ENCODE measurements around the gene UFSP1. TPM values are rescaled to one million over a fixed set of nuclear protein-coding genes. Genes with fewer than 3 reads are reported as not detected.
"Not testable (repeated sequence)": the region's sequence is repeated elsewhere in the genome, so short reads cannot be mapped to it uniquely, and the experiment has no call there.

The UFSP1 gene
- total RNA-seq, 1 donor from 2014 or later, result 3.4 TPM

DNA sequence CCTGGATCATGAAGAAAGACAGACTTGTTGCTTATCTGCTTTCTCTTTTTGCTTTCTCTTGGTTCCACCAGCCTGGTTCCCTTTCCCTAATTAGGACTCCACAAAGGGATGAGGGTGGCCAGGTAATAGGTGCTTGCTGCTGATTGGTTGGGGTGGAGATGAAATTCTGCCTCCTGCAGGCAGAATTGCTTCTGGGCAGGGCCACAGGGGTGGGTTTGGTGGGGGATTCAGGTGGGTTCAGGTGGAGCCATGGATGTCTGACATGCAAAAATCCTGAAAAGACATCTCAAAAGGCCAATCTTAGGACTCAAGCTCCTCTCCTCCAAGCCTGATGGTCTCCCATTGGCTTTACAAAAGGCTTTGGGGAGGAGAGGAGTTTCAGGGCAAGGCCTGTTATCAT is 31.5 kb upstream of the UFSP1 start:
- Histone ChIP-seq H3K9me3 (no peaks in the 10 kb centered on the region), H3K4me3 (no peak overlapping the region), H3K27me3 (no peaks in the 10 kb centered on the region), H3K36me3 (no peaks in the 10 kb centered on the region), H3K27ac (no peak overlapping the region), H3K4me1 (peaks cover 3% of the 10 kb centered on the region)
- intact Hi-C loops (cut with DNase I), result no loop called here
- TF ChIP-seq, protein P1, sequence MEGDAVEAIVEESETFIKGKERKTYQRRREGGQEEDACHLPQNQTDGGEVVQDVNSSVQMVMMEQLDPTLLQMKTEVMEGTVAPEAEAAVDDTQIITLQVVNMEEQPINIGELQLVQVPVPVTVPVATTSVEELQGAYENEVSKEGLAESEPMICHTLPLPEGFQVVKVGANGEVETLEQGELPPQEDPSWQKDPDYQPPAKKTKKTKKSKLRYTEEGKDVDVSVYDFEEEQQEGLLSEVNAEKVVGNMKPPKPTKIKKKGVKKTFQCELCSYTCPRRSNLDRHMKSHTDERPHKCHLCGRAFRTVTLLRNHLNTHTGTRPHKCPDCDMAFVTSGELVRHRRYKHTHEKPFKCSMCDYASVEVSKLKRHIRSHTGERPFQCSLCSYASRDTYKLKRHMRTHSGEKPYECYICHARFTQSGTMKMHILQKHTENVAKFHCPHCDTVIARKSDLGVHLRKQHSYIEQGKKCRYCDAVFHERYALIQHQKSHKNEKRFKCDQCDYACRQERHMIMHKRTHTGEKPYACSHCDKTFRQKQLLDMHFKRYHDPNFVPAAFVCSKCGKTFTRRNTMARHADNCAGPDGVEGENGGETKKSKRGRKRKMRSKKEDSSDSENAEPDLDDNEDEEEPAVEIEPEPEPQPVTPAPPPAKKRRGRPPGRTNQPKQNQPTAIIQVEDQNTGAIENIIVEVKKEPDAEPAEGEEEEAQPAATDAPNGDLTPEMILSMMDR (IDR thresholded peaks at IDR 0.05), result no peak
- TF ChIP-seq POLR2AphosphoS5 (IDR thresholded peaks at IDR 0.05; ENCODE audit: insufficient read depth in 1 of 2, low read depth in 1 of 2) (no peak), POLR2A (IDR thresholded peaks at IDR 0.05) (no peak)
- no peak for DNase-seq (ENCODE audit: extremely low spot score in 2 of 2)

DNA sequence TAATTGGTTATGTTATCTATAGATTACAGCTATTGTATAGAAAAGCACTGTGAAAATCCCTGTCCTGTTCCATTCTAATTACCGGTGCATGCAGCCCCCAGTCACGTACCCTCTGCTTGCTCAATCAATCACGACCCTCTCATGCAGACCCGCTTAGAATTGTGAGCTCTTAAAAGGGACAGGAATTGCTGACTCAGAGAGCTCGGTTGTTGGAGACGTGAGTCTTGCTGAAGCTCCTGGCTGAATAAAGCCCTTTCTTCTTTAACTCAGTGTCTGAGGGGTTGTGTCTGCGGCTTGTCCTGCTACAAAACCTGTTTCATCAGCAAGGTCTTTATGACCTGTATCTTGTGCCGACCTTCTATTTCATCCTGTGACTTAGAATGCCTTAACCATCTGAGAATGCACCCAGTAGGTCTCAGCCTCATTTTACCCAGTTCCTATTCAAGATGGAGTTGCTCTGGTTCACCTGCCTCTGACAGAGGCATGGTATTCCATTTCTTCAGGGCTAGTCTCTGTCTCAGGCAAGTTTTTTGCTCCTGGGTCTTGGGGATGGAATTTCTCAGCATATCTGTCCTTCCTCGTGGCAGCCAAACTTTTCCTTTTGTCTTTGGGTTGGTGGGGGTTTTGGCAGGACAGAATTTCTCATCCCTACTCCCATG is 30.4 kb upstream of the UFSP1 start:
- H3K9me3 ChIP-seq; intact Hi-C loops (cut with DNase I); H3K4me1 ChIP-seq; H3K27ac ChIP-seq; DNase-seq (ENCODE audit: extremely low spot score in 2 of 2); H3K36me3 ChIP-seq; H3K4me3 ChIP-seq; H3K27me3 ChIP-seq: not testable (repeated sequence)

DNA sequence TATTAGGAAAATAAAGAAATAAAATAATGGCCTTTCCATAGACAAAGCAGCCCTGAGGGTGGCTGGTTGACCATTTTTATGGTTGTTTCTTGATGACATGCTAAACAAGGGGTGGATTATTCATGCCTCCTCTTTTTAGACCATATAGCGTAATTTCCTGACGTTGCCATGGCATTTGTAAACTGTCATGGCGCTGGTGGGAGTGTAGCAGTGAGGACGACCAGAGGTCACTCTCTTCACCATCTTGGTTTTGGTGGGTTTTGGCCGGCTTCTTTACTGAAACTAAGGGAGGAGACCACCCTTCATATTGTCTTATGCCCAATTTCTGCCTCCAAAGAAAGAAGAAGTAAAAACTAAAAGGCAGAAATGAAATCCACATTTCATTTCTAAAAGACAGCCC is 29.8 kb upstream of the UFSP1 start:
- H3K9me3 ChIP-seq; H3K27ac ChIP-seq; DNase-seq (ENCODE audit: extremely low spot score in 2 of 2); H3K4me3 ChIP-seq; H3K27me3 ChIP-seq; H3K4me1 ChIP-seq; H3K36me3 ChIP-seq; intact Hi-C loops (cut with DNase I): not testable (repeated sequence)

DNA sequence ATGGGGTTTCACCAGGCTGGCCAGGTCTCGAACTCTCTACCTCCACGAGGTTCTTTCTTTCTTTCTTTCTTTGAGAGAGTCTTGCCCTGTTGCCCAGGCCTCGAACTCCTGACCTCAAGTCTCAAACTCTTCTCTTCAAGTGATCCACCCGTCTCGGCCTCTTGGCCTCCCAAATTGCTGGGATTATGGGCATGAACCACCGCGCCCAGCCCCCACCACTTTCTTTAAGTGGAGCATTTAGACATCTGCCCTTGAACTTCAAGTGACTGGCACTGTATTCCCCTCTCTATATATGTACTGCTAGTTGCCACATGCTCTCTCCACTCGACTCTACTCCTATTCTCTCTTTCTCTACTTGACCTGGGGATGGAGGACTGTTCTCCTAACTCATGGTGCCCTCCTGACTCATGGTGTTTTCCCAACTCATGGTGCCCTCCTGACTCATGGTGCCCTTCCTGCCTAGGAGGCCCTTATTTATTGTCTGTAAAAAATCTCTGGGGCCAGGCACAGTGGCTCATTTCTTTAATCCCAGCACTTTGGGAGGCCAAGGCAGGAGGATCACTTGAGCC is 25.4 kb upstream of the UFSP1 start:
- H3K27ac ChIP-seq, result no peak overlapping the region
- no peak overlapping the region for H3K4me3 ChIP-seq
- peaks cover 3% of the 10 kb centered on the region for H3K4me1 ChIP-seq
- no peak for DNase-seq (ENCODE audit: extremely low spot score in 2 of 2)
- no peaks in the 10 kb centered on the region for H3K36me3 ChIP-seq
- intact Hi-C loops (cut with DNase I), result no loop called here
- no peaks in the 10 kb centered on the region for H3K27me3 ChIP-seq
- no peaks in the 10 kb centered on the region for H3K9me3 ChIP-seq
- TF ChIP-seq POLR2AphosphoS5 (IDR thresholded peaks at IDR 0.05; ENCODE audit: insufficient read depth in 1 of 2, low read depth in 1 of 2), result no peak
- no peak for TF ChIP-seq POLR2A (IDR thresholded peaks at IDR 0.05)
- TF ChIP-seq, protein P1 (IDR thresholded peaks at IDR 0.05), result no peak

DNA sequence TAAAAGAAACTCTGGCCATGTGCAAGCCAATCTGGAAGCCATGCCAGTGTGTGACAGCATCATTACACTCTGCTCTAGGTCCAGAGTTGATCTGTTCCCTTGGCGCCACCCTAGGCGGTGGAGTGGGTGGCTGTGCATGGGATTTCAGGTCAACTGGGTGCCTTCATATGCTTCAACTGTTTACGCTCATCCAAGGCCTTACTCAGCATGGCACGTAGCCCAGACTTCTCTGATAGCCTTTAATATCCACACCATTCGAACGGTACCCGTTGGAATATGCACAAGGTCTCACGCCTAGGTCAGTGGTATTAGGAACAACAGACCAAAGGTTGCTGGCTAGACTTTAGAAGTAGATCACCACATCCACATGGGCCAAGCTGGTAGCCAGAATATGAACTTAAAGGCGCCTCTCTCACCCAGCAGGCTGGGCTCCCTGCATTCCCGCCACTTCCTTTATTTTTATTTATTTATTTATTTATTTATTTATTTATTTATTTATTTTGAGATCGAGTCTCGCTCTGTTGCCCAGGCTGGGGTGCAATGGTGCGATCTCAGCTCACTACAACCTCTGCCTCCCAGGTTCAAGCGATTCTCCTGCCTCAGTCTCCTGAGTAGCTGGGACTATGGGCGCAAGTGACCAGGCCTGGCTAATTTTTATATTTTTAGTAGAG is 24.8 kb upstream of the UFSP1 start:
- DNase-seq (ENCODE audit: extremely low spot score in 2 of 2), result no peak
- intact Hi-C loops (cut with DNase I), result no loop called here
- H3K27me3 ChIP-seq, result no peaks in the 10 kb centered on the region
- H3K27ac ChIP-seq, result no peak overlapping the region
- TF ChIP-seq POLR2A (IDR thresholded peaks at IDR 0.05), result no peak
- TF ChIP-seq, protein P1 (IDR thresholded peaks at IDR 0.05), result no peak
- no peak for TF ChIP-seq POLR2AphosphoS5 (IDR thresholded peaks at IDR 0.05; ENCODE audit: insufficient read depth in 1 of 2, low read depth in 1 of 2)
- H3K4me3 ChIP-seq, result no peak overlapping the region
- peaks cover 3% of the 10 kb centered on the region for H3K4me1 ChIP-seq
- no peaks in the 10 kb centered on the region for H3K36me3 ChIP-seq
- H3K9me3 ChIP-seq, result no peaks in the 10 kb centered on the region

DNA sequence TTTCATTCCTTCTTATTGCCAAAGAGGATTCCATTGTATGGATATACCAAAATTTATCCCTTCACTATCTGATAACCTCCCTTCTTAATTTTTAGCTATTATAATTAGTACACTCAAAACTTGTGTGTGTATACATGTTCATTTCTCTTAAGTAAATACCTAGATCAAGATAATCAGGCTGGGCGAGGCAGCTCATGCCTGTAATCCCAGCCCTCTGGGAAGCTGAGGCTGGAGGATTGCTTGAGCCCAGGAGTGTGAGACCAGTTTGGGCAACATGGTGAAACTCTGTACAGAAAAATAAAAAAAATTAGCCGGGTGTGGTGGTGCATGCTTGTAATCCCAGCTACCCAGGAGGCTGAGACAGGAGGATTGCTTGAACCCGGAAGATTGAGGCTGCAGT is 22.0 kb upstream of the UFSP1 start:
- Histone ChIP-seq H3K27me3 (no peaks in the 10 kb centered on the region), H3K27ac (no peak overlapping the region), H3K4me3 (no peak overlapping the region), H3K4me1 (peaks cover 3% of the 10 kb centered on the region), H3K36me3 (no peaks in the 10 kb centered on the region), H3K9me3 (no peaks in the 10 kb centered on the region)
- intact Hi-C loops (cut with DNase I), result no loop called here
- no peak for TF ChIP-seq POLR2AphosphoS5 (IDR thresholded peaks at IDR 0.05; ENCODE audit: insufficient read depth in 1 of 2, low read depth in 1 of 2)
- TF ChIP-seq POLR2A (IDR thresholded peaks at IDR 0.05), result no peak
- TF ChIP-seq, protein P1 (IDR thresholded peaks at IDR 0.05), result no peak
- no peak for DNase-seq (ENCODE audit: extremely low spot score in 2 of 2)

DNA sequence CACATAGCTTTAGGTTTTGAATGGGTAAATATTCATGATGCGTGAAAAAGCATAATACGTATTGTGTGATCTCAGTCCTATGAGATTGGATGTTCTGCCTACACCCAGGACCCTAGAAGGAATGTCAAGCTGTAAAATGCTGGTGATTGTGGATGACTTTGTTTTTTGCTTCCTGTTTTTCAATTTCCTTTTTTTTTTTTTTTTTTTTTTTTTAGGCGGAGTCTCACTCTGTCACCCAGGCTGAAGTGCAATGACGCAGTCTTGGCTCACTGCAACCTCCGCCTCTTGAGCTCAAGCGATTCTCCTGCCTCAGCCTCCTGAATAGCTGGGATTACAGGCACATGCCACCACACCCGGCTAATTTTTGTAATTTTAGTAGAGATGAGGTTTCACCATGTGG is 20.9 kb upstream of the UFSP1 start:
- H3K36me3 ChIP-seq; H3K27me3 ChIP-seq; H3K27ac ChIP-seq; H3K9me3 ChIP-seq; intact Hi-C loops (cut with DNase I); DNase-seq (ENCODE audit: extremely low spot score in 2 of 2); H3K4me1 ChIP-seq; H3K4me3 ChIP-seq: not testable (repeated sequence)

Data from vagina (tissue), 2 donors.